Right lobe of liver (tissue), 6 donors: ENCODE data around the gene SLC24A5. TPM values are rescaled to one million over a fixed set of nuclear protein-coding genes. Genes with fewer than 3 reads are reported as not detected.

Experiments
- ATAC-seq, 4 donors: fragments of 200-7000 bp; cut with Tn5 transposase; one replicate each; pipeline ENCODE4 v1.9.1; 2020; ENCODE audit warnings: mild to moderate bottlenecking in 4 of 4, moderate library complexity in 4 of 4
- DNase-seq, 3 donors: peaks; one replicate each; pipeline ENCODE4 v3.0.0-alpha.2; 2020
- H3K27ac ChIP-seq, 3 donors: fragments of 200-600 bp; one replicate each; pipeline ENCODE4 v1.8.0; 2022
- H3K27me3 ChIP-seq, 2 donors: fragments of 200-600 bp; one replicate each; pipeline ENCODE4 v1.8.0; 2022
- H3K36me3 ChIP-seq, 4 donors: fragments of 200-600 bp; sonication (generic) in 1 of 4; one replicate each; pipeline versions ENCODE4 v1.5.1 to v1.8.0; 2017 to 2022; ENCODE audit warnings: control low read depth in 1 of 4
- H3K4me1 ChIP-seq, 4 donors: fragments of 200-600 bp; sonication (generic) in 1 of 4; one replicate each; pipeline versions ENCODE4 v1.5.1 to v1.8.0; 2017 to 2022; ENCODE audit warnings: control low read depth in 1 of 4
- H3K4me3 ChIP-seq, 3 donors: fragments of 200-600 bp; one replicate each; pipeline ENCODE4 v1.8.0; 2022
- H3K9me3 ChIP-seq, 4 donors: fragments of 200-600 bp; sonication (generic) in 1 of 4; one replicate each; pipeline versions ENCODE4 v1.5.1 to v1.8.0; 2017 to 2022; ENCODE audit warnings: control low read depth in 1 of 4
- POLR2A ChIP-seq: fragments of 450-650 bp; IDR thresholded peaks from one replicate; pipeline ENCODE4 v1.6.1; 2017; ENCODE audit warnings: antibody characterized with exemption, mild to moderate bottlenecking
- WGBS: methylation state at CpG from one replicate; pipeline ENCODE4 v1.1.6; 2018; ENCODE audit warnings: low coverage, low lambda C conversion rate; ENCODE audit not compliant: insufficient coverage; ENCODE audit errors: missing lambda C conversion rate; 5-methylcytosine and 5-hydroxymethylcytosine counted together
- intact Hi-C, 2 donors: fragments of 100-400 bp; cut with DNase I; formaldehyde crosslinking; loops; one replicate each; pipeline versions ENCODE4 v1.11.2 to v1.14.1; 2022
- total RNA-seq, 6 experiments: library from RNA; depleted of rRNA in 2 of 6; stranded (reverse); fragments of >200 nt in 2 of 6; fragmentation: NEBNext Ultra II Directional in 3 of 6; extraction: Animal tissue kit (Norgen Biotek cat#: 25700) in 3 of 6; gene quantifications; one replicate each; pipeline versions ENCODE4 v1.1.0 to v1.2.4, GENCODE V29; 2016 to 2023
- TF ChIP-seq, protein P1 (sequence below), 4 donors: fragments of 200-600 bp in 3 of 4; fragments of 450-650 bp in 1 of 4; IDR thresholded peaks; one replicate each; pipeline versions ENCODE4 v1.5.1 to v1.8.0; 2016 to 2022; ENCODE audit warnings: antibody characterized with exemption in 4 of 4, mild to moderate bottlenecking in 2 of 4
- donor health status: DM: no; HTN: yes; CAD: no.
- donor health status: DM: no; HTN: no; CAD: no.
- donor health status: DM: no; HTN: no; CAD: no.
- donor health status: DM: no; HTN: yes; CAD: no.
- donor health status: DM: no; HTN: yes; CAD: no.

SLC24A5 gene
- total RNA-seq, 6 experiments from 2014 or later: not detected

- intact Hi-C loops: no loop called here
- Histone ChIP-seq H3K9me3 (no peaks in the 10 kb centered on the region), H3K36me3 (no peaks in the 10 kb centered on the region), H3K27ac (no peak overlapping the region), H3K4me1 (no peaks in the 10 kb centered on the region), H3K4me3 (no peak overlapping the region), H3K27me3 (no peaks in the 10 kb centered on the region)
- no peak for DNase-seq
- TF ChIP-seq, protein P1, sequence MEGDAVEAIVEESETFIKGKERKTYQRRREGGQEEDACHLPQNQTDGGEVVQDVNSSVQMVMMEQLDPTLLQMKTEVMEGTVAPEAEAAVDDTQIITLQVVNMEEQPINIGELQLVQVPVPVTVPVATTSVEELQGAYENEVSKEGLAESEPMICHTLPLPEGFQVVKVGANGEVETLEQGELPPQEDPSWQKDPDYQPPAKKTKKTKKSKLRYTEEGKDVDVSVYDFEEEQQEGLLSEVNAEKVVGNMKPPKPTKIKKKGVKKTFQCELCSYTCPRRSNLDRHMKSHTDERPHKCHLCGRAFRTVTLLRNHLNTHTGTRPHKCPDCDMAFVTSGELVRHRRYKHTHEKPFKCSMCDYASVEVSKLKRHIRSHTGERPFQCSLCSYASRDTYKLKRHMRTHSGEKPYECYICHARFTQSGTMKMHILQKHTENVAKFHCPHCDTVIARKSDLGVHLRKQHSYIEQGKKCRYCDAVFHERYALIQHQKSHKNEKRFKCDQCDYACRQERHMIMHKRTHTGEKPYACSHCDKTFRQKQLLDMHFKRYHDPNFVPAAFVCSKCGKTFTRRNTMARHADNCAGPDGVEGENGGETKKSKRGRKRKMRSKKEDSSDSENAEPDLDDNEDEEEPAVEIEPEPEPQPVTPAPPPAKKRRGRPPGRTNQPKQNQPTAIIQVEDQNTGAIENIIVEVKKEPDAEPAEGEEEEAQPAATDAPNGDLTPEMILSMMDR (IDR thresholded peaks at IDR 0.05): no peak
- TF ChIP-seq POLR2A: no peak
- 39% methylated on average over 5 of the region's 5 CpGs for WGBS
- no peak for ATAC-seq
These were observed 1.5 kb upstream of the SLC24A5 start for GRCh38 chr15:48119277-48119676.

- H3K27me3 ChIP-seq: no peaks in the 10 kb centered on the region
- 50% methylated on average over 8 of the region's 8 CpGs for WGBS
These were observed 1.1 kb downstream of the SLC24A5 start for GRCh38 chr15:48121849-48122248.

GRCh38 chr15:48126667-48127355 is 6.0 kb downstream of the SLC24A5 start:
- no peak for ATAC-seq
- Histone ChIP-seq H3K36me3 (no peaks in the 10 kb centered on the region), H3K9me3 (no peaks in the 10 kb centered on the region), H3K27ac (no peak overlapping the region), H3K4me1 (no peaks in the 10 kb centered on the region), H3K4me3 (no peak overlapping the region), H3K27me3 (no peaks in the 10 kb centered on the region)
- intact Hi-C loops: no loop called here
- WGBS: 41% methylated on average over 6 of the region's 6 CpGs
- DNase-seq: no peak
- TF ChIP-seq, protein P1 (IDR thresholded peaks at IDR 0.05): no peak
- TF ChIP-seq POLR2A: no peak

More at GRCh38 chr15:48121849-48122248, 1.1 kb downstream of the SLC24A5 start:
- no peak for TF ChIP-seq POLR2A
- TF ChIP-seq, protein P1 (IDR thresholded peaks at IDR 0.05): no peak
- H3K9me3 ChIP-seq: no peaks in the 10 kb centered on the region
- intact Hi-C loops: no loop called here
- DNase-seq: no peak
- no peak overlapping the region for H3K4me3 ChIP-seq
- no peak overlapping the region for H3K27ac ChIP-seq
- no peaks in the 10 kb centered on the region for H3K36me3 ChIP-seq
- no peaks in the 10 kb centered on the region for H3K4me1 ChIP-seq
- ATAC-seq: no peak

DNA sequence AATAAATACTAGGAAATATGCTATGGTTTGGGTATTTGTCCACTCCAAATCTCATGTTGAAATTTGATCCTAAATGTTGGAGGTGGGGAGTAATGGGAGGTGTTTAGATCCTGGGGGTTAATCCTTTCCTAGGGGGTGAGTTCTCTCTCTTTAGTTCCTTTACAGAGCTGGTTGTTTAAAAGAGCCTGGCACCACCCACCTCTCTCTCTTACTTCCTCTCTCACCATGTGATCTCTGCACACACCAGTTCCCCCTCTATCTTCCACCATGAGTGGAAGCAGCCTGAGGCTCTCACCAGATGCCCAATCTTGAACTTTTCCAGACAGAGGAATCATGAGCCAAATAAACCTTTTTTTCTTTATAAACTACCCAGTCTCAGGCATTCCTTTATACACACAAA is 10.5 kb downstream of the SLC24A5 start:
- intact Hi-C loops: no loop called here
- Histone ChIP-seq H3K36me3 (no peaks in the 10 kb centered on the region), H3K27ac (no peak overlapping the region), H3K27me3 (no peaks in the 10 kb centered on the region), H3K4me3 (no peak overlapping the region), H3K9me3 (no peaks in the 10 kb centered on the region), H3K4me1 (no peaks in the 10 kb centered on the region)
- ATAC-seq: no peak
- DNase-seq: no peak
- TF ChIP-seq, protein P1 (IDR thresholded peaks at IDR 0.05): no peak
- no peak for TF ChIP-seq POLR2A
